Measurements from ENCODE around the gene TBK1.

TBK1 gene

DNA sequence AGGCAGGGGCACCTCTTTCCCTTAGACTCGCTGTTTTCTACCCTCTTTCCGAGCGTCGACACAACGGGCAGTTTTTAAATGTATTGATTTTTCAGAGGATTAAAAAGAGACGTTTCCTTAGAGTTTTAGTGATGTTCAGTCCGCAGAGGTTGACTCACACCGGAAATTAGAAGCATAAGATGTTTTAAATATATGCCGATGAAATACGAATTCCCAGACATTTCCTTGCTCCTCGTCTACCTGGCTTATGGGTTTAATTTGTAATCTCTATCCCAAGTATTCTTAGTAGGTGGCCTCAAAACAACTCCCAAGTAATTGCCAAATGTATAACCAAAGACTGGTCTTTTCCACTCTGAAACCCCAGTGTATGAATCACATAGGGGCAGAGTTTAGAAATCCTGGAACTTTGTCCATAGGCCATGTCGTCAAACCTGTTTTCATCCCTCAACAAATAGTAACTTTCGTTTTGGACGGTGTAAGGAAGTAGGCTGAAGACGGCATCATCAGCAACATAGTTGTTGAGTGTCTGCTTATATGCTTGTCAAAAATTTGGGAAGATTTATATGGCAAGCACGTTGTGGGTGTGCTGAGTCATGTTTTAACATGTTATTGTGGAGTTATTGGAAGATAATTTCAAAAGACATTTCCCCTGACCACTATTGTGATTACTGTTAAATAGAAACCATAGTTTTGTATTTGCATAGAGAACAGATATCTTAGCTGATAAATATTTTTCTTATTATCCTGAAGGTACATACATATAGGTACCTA lies 824 bp downstream of the TBK1 start:
- TF ChIP-seq, protein P1, sequence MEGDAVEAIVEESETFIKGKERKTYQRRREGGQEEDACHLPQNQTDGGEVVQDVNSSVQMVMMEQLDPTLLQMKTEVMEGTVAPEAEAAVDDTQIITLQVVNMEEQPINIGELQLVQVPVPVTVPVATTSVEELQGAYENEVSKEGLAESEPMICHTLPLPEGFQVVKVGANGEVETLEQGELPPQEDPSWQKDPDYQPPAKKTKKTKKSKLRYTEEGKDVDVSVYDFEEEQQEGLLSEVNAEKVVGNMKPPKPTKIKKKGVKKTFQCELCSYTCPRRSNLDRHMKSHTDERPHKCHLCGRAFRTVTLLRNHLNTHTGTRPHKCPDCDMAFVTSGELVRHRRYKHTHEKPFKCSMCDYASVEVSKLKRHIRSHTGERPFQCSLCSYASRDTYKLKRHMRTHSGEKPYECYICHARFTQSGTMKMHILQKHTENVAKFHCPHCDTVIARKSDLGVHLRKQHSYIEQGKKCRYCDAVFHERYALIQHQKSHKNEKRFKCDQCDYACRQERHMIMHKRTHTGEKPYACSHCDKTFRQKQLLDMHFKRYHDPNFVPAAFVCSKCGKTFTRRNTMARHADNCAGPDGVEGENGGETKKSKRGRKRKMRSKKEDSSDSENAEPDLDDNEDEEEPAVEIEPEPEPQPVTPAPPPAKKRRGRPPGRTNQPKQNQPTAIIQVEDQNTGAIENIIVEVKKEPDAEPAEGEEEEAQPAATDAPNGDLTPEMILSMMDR (conservative IDR thresholded peaks at IDR 0.05; ENCODE audit: low read length) = no peak
- H3K4me3 ChIP-seq (ENCODE audit: low read length) = peak overlapping the region; percentile 85
- peak; percentile 86 for DNase-seq (ENCODE audit: low read depth)

DNA sequence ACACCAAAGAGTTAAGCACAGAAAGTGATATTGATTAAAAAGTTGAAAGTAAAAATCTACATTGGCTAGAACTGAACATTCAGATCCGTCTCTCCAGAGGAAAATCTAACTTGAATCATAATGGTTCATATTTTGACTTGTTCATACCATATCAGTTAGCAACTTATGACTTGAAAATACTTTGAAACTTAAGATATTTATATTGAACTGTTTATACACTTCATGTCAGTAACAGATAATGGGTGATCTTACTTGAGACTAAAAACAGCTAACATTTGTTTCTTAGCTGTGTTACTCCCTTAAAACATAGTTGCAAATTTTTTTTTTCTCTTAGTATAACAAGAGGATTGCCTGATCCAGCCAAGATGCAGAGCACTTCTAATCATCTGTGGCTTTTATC lies 3.6 kb downstream of the TBK1 start:
- no peak for DNase-seq (ENCODE audit: low read depth)
- H3K4me3 ChIP-seq (ENCODE audit: low read length) = no peak overlapping the region
- TF ChIP-seq, protein P1 (conservative IDR thresholded peaks at IDR 0.05; ENCODE audit: low read length) = no peak

DNA sequence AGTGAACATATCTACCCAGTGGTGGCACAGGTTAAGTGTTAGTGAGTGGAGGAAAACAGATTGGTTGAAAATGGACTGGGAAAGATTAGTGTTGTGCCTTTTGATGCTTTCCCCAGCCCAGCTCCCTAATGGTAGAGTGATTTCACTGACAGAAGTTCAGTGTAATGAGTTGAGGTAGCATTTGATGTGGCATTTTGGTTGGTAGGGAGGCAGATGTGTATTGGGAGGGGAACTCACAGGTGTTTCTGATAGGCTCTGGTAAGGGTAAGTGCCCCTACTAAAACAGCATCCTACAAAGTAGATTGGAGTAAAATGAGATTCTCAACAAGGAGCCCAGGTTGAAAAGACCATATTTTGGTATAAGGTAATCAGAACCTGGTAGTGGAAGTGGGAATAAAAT lies 4.2 kb downstream of the TBK1 start:
- DNase-seq (ENCODE audit: low read depth) = no peak
- H3K4me3 ChIP-seq (ENCODE audit: low read length) = no peak overlapping the region
- TF ChIP-seq, protein P1 (conservative IDR thresholded peaks at IDR 0.05; ENCODE audit: low read length) = no peak

DNA sequence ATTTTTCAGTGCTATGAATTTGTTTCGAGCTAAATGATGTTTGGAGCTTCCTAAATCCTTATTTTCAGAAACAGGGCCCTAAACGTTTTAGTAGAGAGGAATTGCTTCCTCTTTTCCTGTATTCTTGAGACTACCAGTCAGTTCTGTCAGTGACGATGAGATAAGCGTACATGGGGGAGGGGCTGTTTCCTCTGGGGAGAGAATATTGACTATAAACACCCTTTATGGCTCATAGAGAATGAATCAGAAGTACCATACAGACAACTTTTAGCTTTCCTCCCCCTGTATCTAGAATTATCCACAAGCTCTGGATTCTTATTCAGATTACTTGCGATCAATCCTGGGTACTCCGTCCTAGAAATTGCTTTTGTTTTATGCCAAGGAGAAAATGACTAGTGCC lies 5.1 kb downstream of the TBK1 start:
- no peak overlapping the region for H3K4me3 ChIP-seq (ENCODE audit: low read length)
- TF ChIP-seq, protein P1 (conservative IDR thresholded peaks at IDR 0.05; ENCODE audit: low read length) = no peak
- DNase-seq (ENCODE audit: low read depth) = no peak

DNA sequence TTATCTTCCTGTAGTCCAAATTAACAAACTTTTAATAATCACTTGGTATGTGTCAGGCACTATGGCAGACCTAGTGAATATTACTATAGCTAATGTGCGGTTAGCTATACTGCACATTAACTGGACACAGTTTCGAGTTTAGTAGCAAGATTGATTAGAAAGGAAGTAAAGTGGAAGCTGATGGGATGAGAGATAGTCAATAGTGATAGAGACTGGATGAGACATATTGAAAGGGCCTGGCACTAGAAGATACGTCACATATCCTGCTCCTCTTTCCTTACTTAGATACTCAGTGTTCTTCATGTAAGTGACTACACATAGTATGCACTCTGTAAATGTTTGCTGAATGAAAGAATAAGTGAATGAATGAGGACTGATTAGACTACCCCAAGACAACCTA lies 5.5 kb downstream of the TBK1 start:
- no peak for DNase-seq (ENCODE audit: low read depth)
- H3K4me3 ChIP-seq (ENCODE audit: low read length) = no peak overlapping the region
- TF ChIP-seq, protein P1 (conservative IDR thresholded peaks at IDR 0.05; ENCODE audit: low read length) = no peak

DNA sequence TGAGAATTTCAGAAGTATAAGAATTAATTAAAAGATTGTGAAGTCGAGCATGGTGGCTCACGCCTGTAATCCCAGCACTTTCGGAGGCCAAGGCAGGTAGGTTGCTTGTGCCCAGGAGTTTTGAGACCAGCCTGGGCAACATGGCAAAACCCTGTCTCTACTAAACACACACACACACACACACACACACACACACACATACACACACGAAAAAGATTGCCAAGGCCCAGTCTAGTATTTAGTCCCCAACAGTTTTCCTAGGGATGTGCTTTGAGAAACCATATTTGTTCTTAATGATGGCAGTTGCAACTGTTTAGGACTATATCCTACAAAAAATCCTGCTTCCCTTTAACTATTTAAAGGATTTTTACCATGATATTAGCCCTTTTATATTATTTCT lies 6.0 kb downstream of the TBK1 start:
- no peak overlapping the region for H3K4me3 ChIP-seq (ENCODE audit: low read length)
- TF ChIP-seq, protein P1 (conservative IDR thresholded peaks at IDR 0.05; ENCODE audit: low read length) = no peak
- DNase-seq (ENCODE audit: low read depth) = no peak

DNA sequence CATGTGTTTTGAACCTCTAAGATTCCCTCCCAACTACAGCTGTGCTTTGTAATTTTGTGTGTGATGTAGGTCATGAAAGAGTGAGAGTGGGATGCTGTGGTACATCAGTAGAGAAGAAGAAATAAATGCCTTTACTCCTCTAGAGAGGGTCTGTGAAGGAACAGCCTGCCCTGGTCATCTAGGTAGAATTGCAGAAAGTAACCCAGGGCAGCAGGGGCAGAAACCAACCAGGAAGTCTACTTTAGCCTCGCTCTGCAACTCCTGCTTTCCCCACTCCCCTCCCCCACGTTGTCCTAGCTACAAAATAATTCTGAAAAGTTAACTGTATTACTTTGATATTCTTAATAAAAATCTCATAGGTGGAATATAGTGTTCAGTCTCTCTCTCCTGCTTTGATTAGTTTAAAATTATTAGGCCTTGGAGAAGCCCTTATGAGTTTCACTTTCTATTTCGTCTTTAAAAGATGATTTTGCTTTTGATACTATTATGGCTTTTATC lies 7.5 kb downstream of the TBK1 start:
- peak overlapping the region; percentile 8 for H3K4me3 ChIP-seq (ENCODE audit: low read length)
- DNase-seq (ENCODE audit: low read depth) = peak; percentile 12
- TF ChIP-seq, protein P1 (conservative IDR thresholded peaks at IDR 0.05; ENCODE audit: low read length) = no peak
